Measurements from ENCODE around the gene C7orf57. TPM values are rescaled to one million over a fixed set of nuclear protein-coding genes. Genes with fewer than 3 reads are reported as not detected.

The C7orf57 gene
- total RNA-seq, result not detected in 2 replicates

GRCh38 chr7:48035301-48035966 lies at the start of gene C7orf57:
Gene C7orf57, plus strand, starts transcription at chr7:48035543. Its CDS starts 766 bp downstream, at chr7:48036309.

GRCh38 chr7:48028938-48029337 lies 6.4 kb upstream of the C7orf57 start, which contains the start of gene SUN3:
Gene SUN3, minus strand, starts transcription at chr7:48029107. Its CDS starts 169 bp downstream, at chr7:48028938.

GRCh38 chr7:48089046-48090003 lies 54.0 kb downstream of the C7orf57 start, which contains the start of gene UPP1:
Gene UPP1, plus strand, starts transcription at chr7:48089265. Its CDS starts 5,519 bp downstream, at chr7:48094784.

Other genes starting within 250 kb of the C7orf57 start
- 0.07 TPM in 2 replicates for gene PKD1L1, start 87.1 kb upstream of the C7orf57 start, total RNA-seq
- gene HUS1, start 55.9 kb upstream of the C7orf57 start, total RNA-seq, result 17.1 and 18.6 TPM in 2 replicates
- not detected in 2 replicates for gene SUN3, start 6.4 kb upstream of the C7orf57 start, total RNA-seq
- gene UPP1, start 53.7 kb downstream of the C7orf57 start, total RNA-seq, result 11.7 and 13.2 TPM in 2 replicates
- 0.20 and 0.36 TPM in 2 replicates for gene ABCA13, start 135.9 kb downstream of the C7orf57 start, total RNA-seq

Data from smooth muscle cell of the pulmonary artery (primary cell).